Esophagus muscularis mucosa (tissue), 3 donors: ENCODE measurements around the gene DDHD1.

Experiments
- POLR2A ChIP-seq: fragments of 450-650 bp; IDR thresholded peaks from one replicate; pipeline ENCODE4 v1.6.1; 2017; ENCODE audit warnings: antibody characterized with exemption, moderate library complexity, mild to moderate bottlenecking, low read depth
- TF ChIP-seq, protein P1 (sequence below), 3 experiments: fragments of 200-600 bp in 2 of 3; fragments of 450-650 bp in 1 of 3; sonication (generic) in 2 of 3; IDR thresholded peaks; one replicate each; pipeline ENCODE4 v1.5.1; 2017 to 2019; ENCODE audit warnings: antibody characterized with exemption in 3 of 3, mild to moderate bottlenecking in 2 of 3, moderate library complexity in 1 of 3

DNA sequence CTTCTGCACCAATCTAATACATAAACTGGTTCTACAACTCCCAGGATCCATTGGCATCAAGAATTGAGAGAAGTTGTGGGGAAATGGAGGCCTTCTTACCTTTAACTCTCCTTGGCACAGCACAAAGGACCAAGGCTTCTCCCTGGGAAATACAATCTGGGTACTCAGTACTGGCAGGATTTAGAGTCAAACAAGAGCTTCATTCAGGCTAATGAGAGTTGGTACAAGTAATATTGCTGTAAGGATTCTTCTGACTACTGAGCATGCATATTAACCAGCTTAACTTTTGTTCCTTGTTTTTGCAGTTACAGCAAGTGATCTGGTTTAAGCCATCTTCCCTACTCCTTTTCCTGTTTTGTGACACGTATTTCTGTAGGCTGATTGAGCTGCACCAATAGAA, 126.1 kb downstream of the DDHD1 start:
- TF ChIP-seq, protein P1, sequence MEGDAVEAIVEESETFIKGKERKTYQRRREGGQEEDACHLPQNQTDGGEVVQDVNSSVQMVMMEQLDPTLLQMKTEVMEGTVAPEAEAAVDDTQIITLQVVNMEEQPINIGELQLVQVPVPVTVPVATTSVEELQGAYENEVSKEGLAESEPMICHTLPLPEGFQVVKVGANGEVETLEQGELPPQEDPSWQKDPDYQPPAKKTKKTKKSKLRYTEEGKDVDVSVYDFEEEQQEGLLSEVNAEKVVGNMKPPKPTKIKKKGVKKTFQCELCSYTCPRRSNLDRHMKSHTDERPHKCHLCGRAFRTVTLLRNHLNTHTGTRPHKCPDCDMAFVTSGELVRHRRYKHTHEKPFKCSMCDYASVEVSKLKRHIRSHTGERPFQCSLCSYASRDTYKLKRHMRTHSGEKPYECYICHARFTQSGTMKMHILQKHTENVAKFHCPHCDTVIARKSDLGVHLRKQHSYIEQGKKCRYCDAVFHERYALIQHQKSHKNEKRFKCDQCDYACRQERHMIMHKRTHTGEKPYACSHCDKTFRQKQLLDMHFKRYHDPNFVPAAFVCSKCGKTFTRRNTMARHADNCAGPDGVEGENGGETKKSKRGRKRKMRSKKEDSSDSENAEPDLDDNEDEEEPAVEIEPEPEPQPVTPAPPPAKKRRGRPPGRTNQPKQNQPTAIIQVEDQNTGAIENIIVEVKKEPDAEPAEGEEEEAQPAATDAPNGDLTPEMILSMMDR (IDR thresholded peaks at IDR 0.05): no peak
- TF ChIP-seq POLR2A: no peak
